Measurements from ENCODE around the gene RFTN1. TPM values are rescaled to one million over a fixed set of nuclear protein-coding genes. Genes with fewer than 3 reads are reported as not detected.

Gene RFTN1
- total RNA-seq, 4 donors from 2014 or later: 32.0 to 187 (median 47.6) TPM

DNA sequence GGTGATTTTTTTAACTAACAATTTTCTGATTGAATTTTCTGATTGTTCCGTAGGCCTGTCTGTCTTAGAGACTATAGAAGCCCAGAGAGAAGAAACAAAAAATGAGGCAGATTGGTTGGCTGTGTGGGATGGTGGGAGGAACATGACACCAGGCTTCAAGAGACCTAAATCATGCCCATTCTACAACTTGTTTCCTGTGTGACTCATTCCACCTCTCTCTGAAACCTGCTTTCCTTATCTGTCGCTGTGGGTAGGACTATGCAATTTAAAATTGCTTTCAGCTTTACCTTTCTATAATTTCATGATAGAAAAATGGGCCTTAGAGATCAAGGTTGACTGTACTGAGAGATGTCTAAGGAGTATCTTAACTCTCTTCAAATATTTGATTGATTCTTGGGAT lies 203.9 kb downstream of the RFTN1 start:
- Histone ChIP-seq H3K27me3 (no peaks in the 10 kb centered on the region), H3K27ac (peak overlapping the region in 1 of 2 donors; percentile 18), H3K4me3 (no peak overlapping the region), H3K36me3 (no peaks in the 10 kb centered on the region), H3K4me1 (no peaks in the 10 kb centered on the region), H3K9me3 (no peaks in the 10 kb centered on the region)
- intact Hi-C loops (cut with DNase I; ENCODE audit: low total_unique reads): no loop called here
- TF ChIP-seq, protein P1, sequence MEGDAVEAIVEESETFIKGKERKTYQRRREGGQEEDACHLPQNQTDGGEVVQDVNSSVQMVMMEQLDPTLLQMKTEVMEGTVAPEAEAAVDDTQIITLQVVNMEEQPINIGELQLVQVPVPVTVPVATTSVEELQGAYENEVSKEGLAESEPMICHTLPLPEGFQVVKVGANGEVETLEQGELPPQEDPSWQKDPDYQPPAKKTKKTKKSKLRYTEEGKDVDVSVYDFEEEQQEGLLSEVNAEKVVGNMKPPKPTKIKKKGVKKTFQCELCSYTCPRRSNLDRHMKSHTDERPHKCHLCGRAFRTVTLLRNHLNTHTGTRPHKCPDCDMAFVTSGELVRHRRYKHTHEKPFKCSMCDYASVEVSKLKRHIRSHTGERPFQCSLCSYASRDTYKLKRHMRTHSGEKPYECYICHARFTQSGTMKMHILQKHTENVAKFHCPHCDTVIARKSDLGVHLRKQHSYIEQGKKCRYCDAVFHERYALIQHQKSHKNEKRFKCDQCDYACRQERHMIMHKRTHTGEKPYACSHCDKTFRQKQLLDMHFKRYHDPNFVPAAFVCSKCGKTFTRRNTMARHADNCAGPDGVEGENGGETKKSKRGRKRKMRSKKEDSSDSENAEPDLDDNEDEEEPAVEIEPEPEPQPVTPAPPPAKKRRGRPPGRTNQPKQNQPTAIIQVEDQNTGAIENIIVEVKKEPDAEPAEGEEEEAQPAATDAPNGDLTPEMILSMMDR (IDR thresholded peaks at IDR 0.05): no peak
- TF ChIP-seq POLR2A (IDR thresholded peaks at IDR 0.05): no peak
- DNase-seq: no peak

DNA sequence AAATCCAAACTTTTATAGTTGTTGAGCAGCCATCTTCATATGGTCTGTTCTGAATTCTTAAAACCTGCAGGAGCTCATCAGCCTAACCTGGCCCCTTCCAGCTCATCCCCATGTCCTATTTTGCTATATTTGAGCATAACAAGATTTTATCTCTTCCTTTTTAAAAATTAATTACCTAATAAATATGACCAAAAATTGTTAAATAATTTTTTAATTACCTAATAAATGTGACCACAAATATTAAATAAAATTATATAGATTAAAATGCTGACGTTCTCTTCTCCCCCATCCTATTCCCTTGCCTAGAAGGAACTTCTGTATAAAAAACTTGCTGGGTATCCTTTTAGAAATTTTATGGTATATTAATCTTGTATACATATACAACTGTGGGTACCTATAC lies 204.8 kb downstream of the RFTN1 start:
- Histone ChIP-seq H3K27me3 (no peaks in the 10 kb centered on the region), H3K9me3 (no peaks in the 10 kb centered on the region), H3K4me3 (no peak overlapping the region), H3K4me1 (no peaks in the 10 kb centered on the region), H3K27ac (no peak overlapping the region), H3K36me3 (no peaks in the 10 kb centered on the region)
- intact Hi-C loops (cut with DNase I; ENCODE audit: low total_unique reads): no loop called here
- no peak for TF ChIP-seq POLR2A (IDR thresholded peaks at IDR 0.05)
- TF ChIP-seq, protein P1 (IDR thresholded peaks at IDR 0.05): no peak
- DNase-seq: no peak

DNA sequence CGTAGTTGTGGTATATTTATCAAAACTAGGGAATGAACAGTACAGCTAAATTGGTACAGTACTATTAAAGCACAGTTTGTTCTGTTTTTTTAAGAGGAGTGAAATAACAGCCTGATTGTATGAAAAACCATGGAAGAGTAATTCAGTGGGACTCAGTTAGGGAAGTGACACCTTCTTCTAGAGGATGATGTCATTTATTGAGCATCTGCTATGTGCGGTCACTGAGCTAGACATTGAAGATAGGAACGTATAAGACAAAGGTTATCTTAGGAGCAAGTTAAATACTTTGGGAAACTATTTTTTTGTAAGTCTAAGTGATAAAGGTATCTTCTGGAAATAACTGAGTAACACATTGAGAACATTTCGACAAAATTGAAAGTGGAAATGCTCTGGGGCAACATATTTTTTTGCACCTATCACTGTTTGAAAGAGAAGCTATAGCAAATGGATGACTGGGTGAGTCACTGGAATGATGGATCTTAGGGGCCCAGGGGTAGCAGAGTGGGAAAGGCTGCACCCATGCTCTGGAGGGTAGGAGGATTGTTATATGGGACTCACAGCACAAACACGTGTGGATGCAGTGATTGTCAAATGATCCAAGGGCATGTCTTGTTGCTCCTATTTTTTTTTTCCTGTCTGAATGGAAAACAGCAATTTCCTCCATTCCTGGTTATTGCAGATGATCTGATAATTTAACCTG lies 205.5 kb downstream of the RFTN1 start:
- TF ChIP-seq, protein P1 (IDR thresholded peaks at IDR 0.05): no peak
- TF ChIP-seq POLR2A (IDR thresholded peaks at IDR 0.05): no peak
- Histone ChIP-seq H3K4me1 (peaks cover 0 to 5% of the 10 kb centered on the region in 2 donors), H3K36me3 (no peaks in the 10 kb centered on the region), H3K4me3 (no peak overlapping the region), H3K9me3 (no peaks in the 10 kb centered on the region), H3K27me3 (no peaks in the 10 kb centered on the region), H3K27ac (no peak overlapping the region)
- intact Hi-C loops (cut with DNase I; ENCODE audit: low total_unique reads): no loop called here
- DNase-seq: no peak

DNA sequence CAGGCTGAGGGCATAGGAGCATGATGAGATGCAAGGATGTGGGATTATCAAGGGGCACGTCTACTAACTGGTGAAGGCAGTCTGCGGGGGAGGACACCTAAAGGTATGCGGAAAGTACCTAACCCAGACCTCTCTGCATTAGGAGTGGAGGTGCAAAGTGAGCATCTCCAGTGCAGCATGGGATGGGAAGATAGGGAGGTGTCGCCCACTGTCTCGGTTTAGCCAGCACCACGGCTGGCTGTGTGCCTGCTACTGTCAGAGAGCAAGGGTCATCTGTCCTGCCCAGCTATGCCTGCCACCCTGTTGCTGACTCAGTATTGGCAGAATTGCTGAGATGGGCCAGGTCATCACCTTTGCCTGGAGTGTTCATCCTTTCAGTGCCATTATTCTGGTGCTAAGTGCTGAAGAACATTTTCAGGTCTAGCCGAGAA lies 208.4 kb downstream of the RFTN1 start:
- TF ChIP-seq, protein P1 (IDR thresholded peaks at IDR 0.05): no peak
- no peak for TF ChIP-seq POLR2A (IDR thresholded peaks at IDR 0.05)

DNA sequence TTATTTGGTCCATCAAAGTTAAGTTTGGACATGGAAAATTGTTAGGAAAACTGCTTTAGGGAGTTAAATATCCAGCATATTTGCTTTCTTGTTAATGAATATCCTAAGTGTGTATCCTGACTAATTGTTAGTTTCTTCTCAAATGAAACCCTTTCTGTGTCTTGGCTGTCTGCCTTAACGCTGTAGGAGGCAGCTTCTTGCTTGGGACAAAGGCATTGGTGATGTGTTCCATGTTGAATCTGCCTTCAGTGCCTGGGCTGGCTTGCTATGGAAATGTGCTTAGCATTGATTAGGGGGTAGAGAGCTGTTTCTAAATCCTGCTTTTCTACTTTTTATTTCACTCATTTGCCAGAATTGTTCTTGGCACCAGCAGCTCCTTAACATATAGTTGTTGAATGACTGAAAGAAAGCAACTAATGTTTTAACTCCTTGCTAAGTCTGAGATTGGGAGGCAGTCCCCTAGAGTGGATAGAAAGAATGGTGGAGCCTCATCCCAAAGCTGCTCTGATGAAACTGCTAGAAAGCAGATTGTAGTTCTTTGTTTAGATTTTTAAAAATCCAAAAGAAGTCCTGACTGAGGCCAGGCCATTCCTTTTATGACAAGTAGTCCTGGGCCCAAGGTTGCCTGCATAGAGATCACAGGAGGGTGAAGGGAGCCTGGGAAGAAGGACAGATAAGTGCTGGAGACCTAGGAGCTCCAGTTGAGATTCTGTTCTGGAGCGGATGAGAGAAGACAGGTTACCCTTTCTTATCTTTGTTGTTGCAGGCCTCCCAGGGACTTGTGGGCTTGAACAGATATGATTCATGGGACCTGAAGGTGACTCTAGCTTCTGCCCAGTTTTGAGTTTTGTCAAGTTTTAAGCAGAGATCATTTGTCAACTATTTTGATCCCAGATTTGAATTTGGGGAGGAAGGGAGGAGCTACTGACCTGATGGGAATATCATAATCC lies 209.2 kb downstream of the RFTN1 start:
- Histone ChIP-seq H3K4me1 (peaks cover 0 to 7% of the 10 kb centered on the region in 2 donors), H3K27me3 (no peaks in the 10 kb centered on the region), H3K4me3 (no peak overlapping the region), H3K27ac (peak overlapping the region in 1 of 2 donors; percentile 48), H3K36me3 (no peaks in the 10 kb centered on the region), H3K9me3 (no peaks in the 10 kb centered on the region)
- no peak for TF ChIP-seq POLR2A (IDR thresholded peaks at IDR 0.05)
- TF ChIP-seq, protein P1 (IDR thresholded peaks at IDR 0.05): no peak
- DNase-seq: no peak
- intact Hi-C loops (cut with DNase I; ENCODE audit: low total_unique reads): no loop called here

More for the DNA sequence above, 208.4 kb downstream of the RFTN1 start:
- Histone ChIP-seq H3K9me3 (no peaks in the 10 kb centered on the region), H3K27me3 (no peaks in the 10 kb centered on the region), H3K4me1 (peaks cover 0 to 7% of the 10 kb centered on the region in 2 donors), H3K4me3 (no peak overlapping the region), H3K36me3 (no peaks in the 10 kb centered on the region), H3K27ac (no peak overlapping the region)
- DNase-seq: no peak
- intact Hi-C loops (cut with DNase I; ENCODE audit: low total_unique reads): no loop called here

All from uterus (tissue), 4 donors.